ENCODE measurements around the gene BTNL2. TPM values are rescaled to one million over a fixed set of nuclear protein-coding genes. Genes with fewer than 3 reads are reported as not detected.
A peak's percentile ranks its signal among the peaks of the same experiment; 100 is the strongest.

The BTNL2 gene
- total RNA-seq, 1 experiment from 2014 or later: not detected

- no peak for TF ChIP-seq EZH2 (IDR thresholded peaks at IDR 0.05; ENCODE audit: low read depth)
- TF ChIP-seq, protein P1, sequence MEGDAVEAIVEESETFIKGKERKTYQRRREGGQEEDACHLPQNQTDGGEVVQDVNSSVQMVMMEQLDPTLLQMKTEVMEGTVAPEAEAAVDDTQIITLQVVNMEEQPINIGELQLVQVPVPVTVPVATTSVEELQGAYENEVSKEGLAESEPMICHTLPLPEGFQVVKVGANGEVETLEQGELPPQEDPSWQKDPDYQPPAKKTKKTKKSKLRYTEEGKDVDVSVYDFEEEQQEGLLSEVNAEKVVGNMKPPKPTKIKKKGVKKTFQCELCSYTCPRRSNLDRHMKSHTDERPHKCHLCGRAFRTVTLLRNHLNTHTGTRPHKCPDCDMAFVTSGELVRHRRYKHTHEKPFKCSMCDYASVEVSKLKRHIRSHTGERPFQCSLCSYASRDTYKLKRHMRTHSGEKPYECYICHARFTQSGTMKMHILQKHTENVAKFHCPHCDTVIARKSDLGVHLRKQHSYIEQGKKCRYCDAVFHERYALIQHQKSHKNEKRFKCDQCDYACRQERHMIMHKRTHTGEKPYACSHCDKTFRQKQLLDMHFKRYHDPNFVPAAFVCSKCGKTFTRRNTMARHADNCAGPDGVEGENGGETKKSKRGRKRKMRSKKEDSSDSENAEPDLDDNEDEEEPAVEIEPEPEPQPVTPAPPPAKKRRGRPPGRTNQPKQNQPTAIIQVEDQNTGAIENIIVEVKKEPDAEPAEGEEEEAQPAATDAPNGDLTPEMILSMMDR (conservative IDR thresholded peaks at IDR 0.05): no peak
- H3K4me2 ChIP-seq: no peak overlapping the region
- no peak overlapping the region for H2AFZ ChIP-seq
- no peaks in the 10 kb centered on the region for H4K20me1 ChIP-seq (ENCODE audit: insufficient read depth)
- no peaks in the 10 kb centered on the region for H3F3A ChIP-seq (ENCODE audit: insufficient read depth, low read depth)
- H3K9me2 ChIP-seq (ENCODE audit: insufficient read depth): no peaks in the 10 kb centered on the region; the same call in 1 of the 2 replicates
- H3K36me3 ChIP-seq (ENCODE audit: low read depth): no peaks in the 10 kb centered on the region
- H3K4me1 ChIP-seq (replicated peaks; ENCODE audit: insufficient read depth): no peaks in the 10 kb centered on the region
- H3K79me2 ChIP-seq (ENCODE audit: low read depth): no peaks in the 10 kb centered on the region
- CTCF ChIA-PET: no interaction called here
- intact Hi-C loops (cut with micrococcal nuclease; ENCODE audit: unreplicated experiment): no loop called here
- no TSS peak for BruUV-seq (replicated peaks)
- no peak for DNase-seq
- H3K4me3 ChIP-seq: no peak overlapping the region
- H3K27me3 ChIP-seq (ENCODE audit: insufficient read depth, low read depth): peaks cover 37% of the 10 kb centered on the region
- no peaks in the 10 kb centered on the region for H3K9me3 ChIP-seq (ENCODE audit: insufficient read depth, low read depth)
- no peak overlapping the region for H3K27ac ChIP-seq
- POLR2A ChIA-PET (ENCODE audit: unreplicated experiment): no interaction called here
Observed at GRCh38 chr6:32442243-32442667, 35.3 kb upstream of the BTNL2 start.

GRCh38 chr6:32439602-32440214 lies 32.7 kb upstream of the BTNL2 start, which contains the start of gene HLA-DRA:
Gene HLA-DRA, plus strand, starts transcription at chr6:32439887. Its CDS starts 64 bp downstream, at chr6:32439951.
- H3K9me2 ChIP-seq (ENCODE audit: insufficient read depth): no peaks in the 10 kb centered on the region; the same call in 1 of the 2 replicates
- H3K4me3 ChIP-seq: no peak within 1 kb of the TSS
- TF ChIP-seq, protein P1 (conservative IDR thresholded peaks at IDR 0.05): no peak
- TF ChIP-seq EZH2 (IDR thresholded peaks at IDR 0.05; ENCODE audit: low read depth): no peak
- no peaks in the 10 kb centered on the region for H3F3A ChIP-seq (ENCODE audit: insufficient read depth, low read depth)
- H3K27me3 ChIP-seq (ENCODE audit: insufficient read depth, low read depth): peaks cover 28% of the 10 kb centered on the region
- no peak within 1 kb of the TSS for H3K27ac ChIP-seq
- DNase-seq: no peak
- no peaks in the 10 kb centered on the region for H4K20me1 ChIP-seq (ENCODE audit: insufficient read depth)
- no peak within 1 kb of the TSS for H3K4me2 ChIP-seq
- 0 out of 2 replicates have a peak within 1 kb of the TSS, but pooled peaks have one; percentile 33 for H2AFZ ChIP-seq
- intact Hi-C loops (cut with micrococcal nuclease; ENCODE audit: unreplicated experiment): no loop called here
- BruUV-seq (replicated peaks): no TSS peak
- no peaks in the 10 kb centered on the region for H3K36me3 ChIP-seq (ENCODE audit: low read depth)
- H3K9me3 ChIP-seq (ENCODE audit: insufficient read depth, low read depth): no peaks in the 10 kb centered on the region
- POLR2A ChIA-PET (ENCODE audit: unreplicated experiment): interaction anchor here (0.7 kb wide), 1 partner anchor 238 kb away, joined by 8 read pairs; no protein-coding TSS in a partner anchor
- no peaks in the 10 kb centered on the region for H3K4me1 ChIP-seq (replicated peaks; ENCODE audit: insufficient read depth)
- H3K79me2 ChIP-seq (ENCODE audit: low read depth): no peaks in the 10 kb centered on the region
- CTCF ChIA-PET: no interaction called here

- Histone ChIP-seq H3K27ac (no peak overlapping the region), H3K4me2 (no peak overlapping the region), H3K79me2 (ENCODE audit: low read depth) (no peaks in the 10 kb centered on the region), H3F3A (ENCODE audit: insufficient read depth, low read depth) (no peaks in the 10 kb centered on the region), H3K36me3 (ENCODE audit: low read depth) (no peaks in the 10 kb centered on the region), H3K9me3 (ENCODE audit: insufficient read depth, low read depth) (no peaks in the 10 kb centered on the region), H4K20me1 (ENCODE audit: insufficient read depth) (no peaks in the 10 kb centered on the region), H3K27me3 (ENCODE audit: insufficient read depth, low read depth) (peaks cover 27% of the 10 kb centered on the region), H3K9me2 (ENCODE audit: insufficient read depth) (no peaks in the 10 kb centered on the region; the same call in 1 of the 2 replicates), H2AFZ (no peak overlapping the region), H3K4me1 (replicated peaks; ENCODE audit: insufficient read depth) (no peaks in the 10 kb centered on the region), H3K4me3 (no peak overlapping the region)
- intact Hi-C loops (cut with micrococcal nuclease; ENCODE audit: unreplicated experiment): no loop called here
- ChIA-PET POLR2A (ENCODE audit: unreplicated experiment) (no interaction called here), CTCF (no interaction called here)
- no TSS peak for BruUV-seq (replicated peaks)
- DNase-seq: no peak
- TF ChIP-seq EZH2 (IDR thresholded peaks at IDR 0.05; ENCODE audit: low read depth): no peak
- TF ChIP-seq, protein P1 (conservative IDR thresholded peaks at IDR 0.05): no peak
Observed at GRCh38 chr6:32439139-32439538, 32.2 kb upstream of the BTNL2 start.
